HG03457 (cell line): ENCODE results near the gene CYSRT1.
A peak's percentile ranks its signal among the peaks of the same experiment; 100 is the strongest.
"Not testable (repeated sequence)": the region's sequence is repeated elsewhere in the genome, so short reads cannot be mapped to it uniquely, and the experiment has no call there.

Experiments
- ATAC-seq: cut with Tn5 transposase; IDR thresholded peaks from one replicate; pipeline ENCODE4 v1.9.1; 2021; ENCODE audit warnings: moderate number of reproducible peaks; ENCODE audit not compliant: unreplicated experiment

CYSRT1 gene

DNA sequence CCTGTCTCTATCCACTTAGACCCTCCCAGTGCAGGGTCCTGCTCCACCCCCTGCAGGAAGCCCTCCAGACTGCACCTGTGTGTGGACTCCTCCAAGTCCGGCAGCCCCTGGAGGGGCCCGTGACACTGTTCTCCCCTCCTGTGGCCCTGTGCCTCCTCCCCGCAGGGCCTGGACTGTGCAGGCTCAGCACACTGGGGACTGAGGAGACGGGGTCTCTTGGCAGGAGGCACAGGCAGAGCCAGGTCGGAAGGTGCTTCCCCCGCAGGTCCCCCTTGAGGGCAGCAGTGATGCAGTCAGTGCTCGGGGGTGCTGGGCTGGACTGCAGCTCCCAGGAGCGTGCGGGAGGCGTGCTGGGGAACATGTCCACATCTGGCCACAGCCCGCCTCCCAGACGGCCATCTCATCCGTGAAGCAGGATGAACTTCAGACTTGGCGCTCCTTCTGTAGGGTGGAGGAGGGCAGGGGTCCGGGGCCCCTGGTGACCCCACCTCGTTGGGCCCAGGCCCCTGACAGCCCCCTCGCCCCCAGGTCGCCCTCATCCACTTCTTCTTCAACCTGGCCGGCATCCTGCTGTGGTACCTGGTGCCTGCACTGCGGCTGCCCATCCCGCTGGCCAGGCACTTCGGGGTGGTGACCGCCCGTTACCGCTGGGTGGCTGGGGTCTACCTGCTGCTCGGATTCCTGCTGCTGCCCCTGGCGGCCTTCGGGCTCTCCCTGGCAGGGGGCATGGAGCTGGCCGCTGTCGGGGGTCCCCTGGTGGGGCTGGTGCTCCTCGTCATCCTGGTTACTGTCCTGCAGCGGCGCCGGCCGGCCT, 10.7 kb downstream of the CYSRT1 start:
- no peak for ATAC-seq

DNA sequence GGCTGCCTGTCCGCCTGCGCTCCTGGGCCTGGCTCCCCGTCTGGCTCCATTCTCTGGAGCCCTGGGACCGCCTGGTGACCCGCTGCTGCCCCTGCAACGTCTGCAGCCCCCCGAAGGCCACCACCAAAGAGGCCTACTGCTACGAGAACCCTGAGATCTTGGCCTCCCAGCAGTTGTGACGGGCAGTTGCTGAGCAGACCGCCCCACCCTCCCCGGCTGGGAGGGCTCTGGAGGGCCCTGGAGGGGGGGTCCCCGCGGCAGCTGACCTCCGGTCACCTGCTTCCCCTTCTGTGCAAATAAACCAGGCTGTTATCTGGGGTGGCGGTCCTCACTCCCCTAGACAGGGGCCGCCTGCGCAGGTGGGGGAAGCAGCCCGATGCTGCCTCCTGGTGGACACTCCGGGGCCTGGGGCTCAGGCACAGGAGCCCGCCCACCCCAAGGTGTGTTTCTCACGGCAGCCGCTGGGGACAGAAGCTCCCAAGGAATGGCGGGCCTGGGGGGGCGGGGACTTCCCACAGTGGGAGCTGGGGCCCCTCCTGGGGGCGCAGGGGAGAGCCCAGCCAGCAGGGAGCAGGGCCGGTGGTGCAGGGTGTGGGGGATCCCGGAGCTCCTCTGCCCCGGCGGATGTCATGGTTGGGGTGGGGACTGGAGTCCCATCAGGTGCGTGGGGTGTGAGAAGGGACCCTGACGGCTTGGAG, 11.4 kb downstream of the CYSRT1 start:
- ATAC-seq = no peak

DNA sequence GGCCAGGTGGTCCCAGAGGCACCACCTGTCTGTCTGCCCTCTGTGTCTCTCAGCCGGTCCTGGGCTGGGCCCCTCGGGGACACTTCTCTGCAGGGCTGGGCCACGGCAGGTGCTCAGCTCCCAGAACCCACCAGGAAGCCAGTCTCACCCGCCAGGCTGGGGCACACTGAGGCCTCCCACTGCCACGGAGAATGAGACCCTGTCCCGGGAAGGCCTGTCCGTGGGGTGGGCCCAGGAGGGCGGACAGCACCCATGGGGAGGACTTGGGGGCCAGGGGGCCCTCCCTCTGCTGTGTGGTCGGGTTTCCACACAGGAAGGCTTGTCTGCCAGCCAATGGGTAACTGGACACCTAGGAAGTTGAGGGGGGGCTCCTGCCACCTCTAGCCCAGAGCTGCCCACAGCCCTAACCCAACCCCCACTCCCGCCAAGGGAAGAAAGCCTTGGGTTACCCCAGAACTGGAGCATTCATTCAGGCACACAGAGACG, 12.0 kb downstream of the CYSRT1 start:
- ATAC-seq = no peak

DNA sequence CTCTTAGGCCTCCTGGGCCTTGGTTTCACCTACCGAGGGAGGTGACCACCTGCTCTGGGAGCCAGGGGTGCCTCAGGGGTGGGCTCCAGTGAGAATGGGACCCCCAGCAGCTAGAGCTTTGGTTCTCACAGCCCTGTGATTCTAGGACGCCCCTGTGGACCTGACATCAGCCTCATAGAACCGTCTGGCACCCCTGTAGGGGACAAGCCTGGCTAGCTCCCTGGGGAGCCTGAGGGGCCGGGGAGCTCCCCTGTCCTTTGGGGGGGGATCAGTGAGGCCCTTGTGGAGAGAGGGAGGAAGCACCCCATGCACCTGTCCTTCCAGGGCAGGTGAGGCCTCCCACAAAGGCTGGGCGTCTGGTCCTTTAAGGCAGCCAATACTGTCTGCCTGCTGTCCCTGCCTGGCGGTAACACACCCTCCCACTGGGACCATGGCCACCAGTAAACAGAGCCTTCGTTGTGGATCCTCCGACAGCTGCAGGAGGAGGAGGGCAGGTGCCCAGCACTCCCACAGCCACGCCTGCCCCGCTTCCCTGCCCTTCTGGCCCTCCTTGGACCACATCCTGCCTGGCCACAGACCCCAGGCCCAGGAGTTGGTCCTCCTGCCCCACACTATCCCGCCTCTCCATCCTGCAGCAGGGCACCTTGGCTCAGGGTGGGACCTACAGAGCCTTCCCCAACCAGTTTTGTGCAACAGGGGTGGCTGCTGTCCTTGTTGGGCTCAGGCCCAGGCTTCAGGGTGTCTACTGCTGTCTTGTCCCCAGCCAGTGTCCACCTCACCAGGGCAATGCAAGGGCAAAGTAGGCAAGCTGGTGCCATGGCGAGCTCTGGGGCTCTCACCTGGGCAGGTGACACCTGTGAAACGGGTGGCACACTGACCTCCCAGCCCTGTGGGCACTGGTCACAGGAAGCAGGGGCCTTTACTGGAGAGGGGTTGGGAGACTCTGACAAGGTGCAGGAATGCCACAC, 13.1 kb downstream of the CYSRT1 start:
- ATAC-seq = no peak

DNA sequence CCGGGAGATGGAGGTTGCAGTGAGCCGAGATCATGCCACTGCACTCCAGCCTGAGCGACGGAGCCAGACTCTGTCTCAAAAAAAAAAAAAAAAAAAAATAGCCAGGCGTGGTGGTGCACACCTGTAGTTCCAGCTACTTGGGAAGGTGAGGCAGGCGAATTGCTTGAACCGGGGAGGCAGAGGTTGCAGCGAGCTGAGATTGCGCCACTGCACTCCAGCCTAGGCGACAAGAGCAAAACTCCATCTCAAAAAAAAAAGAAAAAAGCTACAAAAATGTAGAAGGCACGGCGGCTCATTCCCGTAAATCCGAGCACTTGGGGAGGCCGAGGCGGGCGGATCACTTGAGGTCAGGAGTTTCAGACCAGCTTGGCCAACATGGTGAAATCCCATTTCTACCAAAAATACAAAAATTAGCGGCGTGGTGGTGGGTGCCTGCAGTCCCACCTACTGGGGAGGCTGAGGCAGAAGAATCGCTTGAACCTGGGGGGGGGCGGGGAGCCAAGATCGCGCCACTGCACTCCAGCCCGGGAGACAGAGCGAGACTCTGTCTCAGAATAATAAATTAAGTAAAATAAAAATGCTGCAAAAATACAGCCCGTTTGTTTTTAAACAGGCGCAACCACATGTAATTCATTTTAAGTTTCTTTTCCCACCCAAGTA, 14.7 kb downstream of the CYSRT1 start:
- not testable (repeated sequence) for ATAC-seq

DNA sequence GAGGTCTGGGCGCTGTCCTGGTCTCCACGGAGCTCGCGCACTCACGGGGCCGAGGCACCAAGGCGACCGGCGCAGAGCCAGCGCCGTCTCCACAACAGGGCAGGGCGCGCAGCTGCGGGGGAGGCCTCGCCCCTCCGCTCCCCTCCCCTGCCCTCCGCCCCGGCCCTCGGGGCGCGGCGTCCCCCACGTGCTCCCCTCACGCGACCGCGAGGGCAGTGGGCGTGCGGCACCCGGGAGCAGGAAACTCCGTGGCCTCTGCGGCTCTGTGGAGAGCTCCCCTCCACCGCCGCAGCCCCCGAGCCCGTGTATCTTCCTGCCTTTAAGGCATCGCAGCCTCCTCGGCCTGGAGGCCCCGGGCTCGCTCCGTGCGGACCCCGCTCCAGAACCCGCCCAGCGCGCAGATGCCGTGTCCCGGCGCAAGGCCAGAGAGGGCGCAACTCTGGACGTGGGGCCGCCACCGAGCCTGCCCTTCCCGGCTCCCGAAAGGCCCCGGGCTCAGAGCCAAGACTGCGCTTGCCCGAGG, 15.4 kb downstream of the CYSRT1 start:
- ATAC-seq = peak; percentile 14

DNA sequence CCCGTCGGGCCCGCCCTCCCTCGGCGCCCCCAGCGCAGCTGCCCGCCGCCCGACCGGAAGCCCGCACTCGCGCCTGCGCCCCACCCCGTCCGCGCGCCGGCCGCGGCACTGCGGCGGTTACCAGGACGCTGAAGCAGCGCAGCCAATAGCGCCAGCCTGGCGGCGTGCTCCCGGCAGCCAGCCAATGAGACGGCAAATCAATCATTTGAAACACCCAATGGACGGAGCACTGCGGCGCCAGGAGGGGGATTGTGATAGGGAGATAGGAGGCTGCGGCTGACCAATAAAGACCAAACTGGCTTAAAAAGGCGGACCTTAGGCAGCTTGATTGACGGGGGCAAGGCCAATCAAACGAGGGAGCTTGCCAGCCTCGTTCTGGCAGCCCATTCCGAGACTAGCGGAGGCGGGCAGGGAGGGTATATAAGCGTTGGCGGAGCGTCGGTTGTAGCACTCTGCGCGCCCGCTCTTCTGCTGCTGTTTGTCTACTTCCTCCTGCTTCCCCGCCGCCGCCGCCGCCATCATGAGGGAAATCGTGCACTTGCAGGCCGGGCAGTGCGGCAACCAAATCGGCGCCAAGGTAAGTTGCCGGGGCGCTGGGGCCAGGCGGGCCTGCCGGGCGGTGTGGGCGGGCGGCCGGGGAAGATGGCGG, 16.0 kb downstream of the CYSRT1 start, which contains the start of gene TUBB4B:
TSS of gene TUBB4B (plus strand) at position 447 of the 649 bp plus-strand sequence. CDS start at position 521, 74 bp downstream.
- ATAC-seq = peak; percentile 58

DNA sequence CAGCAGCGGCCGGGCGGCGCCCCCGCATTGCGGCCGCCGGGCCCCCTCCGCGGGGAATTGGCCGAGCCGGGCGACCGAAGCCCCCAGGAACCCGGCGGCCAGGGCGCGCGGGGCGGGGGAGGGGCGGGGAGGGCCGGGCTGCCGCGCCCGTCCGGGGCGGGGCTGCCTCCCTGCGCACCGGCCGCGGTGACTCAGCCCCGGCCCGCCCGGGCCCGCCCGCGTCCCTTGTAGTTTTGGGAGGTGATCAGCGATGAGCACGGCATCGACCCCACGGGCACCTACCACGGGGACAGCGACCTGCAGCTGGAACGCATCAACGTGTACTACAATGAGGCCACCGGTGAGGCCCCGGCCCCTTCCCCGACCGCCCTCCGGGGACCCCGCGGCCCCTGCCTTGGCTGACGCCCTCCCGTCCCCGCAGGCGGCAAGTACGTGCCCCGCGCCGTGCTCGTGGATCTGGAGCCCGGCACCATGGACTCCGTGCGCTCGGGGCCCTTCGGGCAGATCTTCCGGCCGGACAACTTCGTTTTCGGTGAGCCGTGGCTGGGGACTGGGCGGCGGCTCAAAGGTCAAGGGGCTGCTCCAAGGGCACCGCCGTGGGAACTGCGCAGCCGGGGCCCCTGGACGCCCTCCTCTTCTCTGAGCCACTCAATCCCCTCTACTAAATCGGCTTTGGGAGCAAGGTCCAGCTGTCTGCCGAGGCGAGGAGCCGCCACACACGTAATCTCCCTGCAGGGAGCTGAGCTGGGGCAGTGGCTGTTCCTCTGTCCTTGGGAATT, 16.7 kb downstream of the CYSRT1 start:
- peak; percentile 4 for ATAC-seq

DNA sequence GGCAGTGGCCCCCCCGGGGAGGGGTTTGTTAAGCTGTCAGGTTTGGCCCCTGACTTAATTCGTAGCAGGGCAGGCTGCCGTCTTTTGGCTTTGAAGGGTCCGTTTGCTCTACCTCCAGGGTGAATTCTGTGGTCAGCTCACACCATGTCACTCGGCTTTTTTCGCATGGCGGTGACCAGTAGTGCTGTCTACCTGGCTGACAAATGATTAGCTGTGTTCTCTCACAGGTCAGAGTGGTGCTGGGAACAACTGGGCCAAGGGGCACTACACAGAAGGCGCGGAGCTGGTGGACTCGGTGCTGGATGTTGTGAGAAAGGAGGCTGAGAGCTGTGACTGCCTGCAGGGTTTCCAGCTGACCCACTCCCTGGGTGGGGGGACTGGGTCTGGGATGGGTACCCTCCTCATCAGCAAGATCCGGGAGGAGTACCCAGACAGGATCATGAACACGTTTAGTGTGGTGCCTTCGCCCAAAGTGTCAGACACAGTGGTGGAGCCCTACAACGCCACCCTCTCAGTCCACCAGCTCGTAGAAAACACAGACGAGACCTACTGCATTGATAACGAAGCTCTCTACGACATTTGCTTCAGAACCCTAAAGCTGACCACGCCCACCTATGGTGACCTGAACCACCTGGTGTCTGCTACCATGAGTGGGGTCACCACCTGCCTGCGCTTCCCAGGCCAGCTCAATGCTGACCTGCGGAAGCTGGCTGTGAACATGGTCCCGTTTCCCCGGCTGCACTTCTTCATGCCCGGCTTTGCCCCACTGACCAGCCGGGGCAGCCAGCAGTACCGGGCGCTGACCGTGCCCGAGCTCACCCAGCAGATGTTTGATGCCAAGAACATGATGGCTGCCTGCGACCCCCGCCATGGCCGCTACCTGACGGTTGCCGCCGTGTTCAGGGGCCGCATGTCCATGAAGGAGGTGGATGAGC, 17.6 kb downstream of the CYSRT1 start:
- ATAC-seq = no peak

DNA sequence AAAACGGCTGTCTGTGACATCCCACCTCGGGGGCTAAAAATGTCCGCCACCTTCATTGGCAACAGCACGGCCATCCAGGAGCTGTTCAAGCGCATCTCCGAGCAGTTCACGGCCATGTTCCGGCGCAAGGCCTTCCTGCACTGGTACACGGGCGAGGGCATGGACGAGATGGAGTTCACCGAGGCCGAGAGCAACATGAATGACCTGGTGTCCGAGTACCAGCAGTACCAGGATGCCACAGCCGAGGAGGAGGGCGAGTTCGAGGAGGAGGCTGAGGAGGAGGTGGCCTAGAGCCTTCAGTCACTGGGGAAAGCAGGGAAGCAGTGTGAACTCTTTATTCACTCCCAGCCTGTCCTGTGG, 18.3 kb downstream of the CYSRT1 start:
- not testable (repeated sequence) for ATAC-seq

DNA sequence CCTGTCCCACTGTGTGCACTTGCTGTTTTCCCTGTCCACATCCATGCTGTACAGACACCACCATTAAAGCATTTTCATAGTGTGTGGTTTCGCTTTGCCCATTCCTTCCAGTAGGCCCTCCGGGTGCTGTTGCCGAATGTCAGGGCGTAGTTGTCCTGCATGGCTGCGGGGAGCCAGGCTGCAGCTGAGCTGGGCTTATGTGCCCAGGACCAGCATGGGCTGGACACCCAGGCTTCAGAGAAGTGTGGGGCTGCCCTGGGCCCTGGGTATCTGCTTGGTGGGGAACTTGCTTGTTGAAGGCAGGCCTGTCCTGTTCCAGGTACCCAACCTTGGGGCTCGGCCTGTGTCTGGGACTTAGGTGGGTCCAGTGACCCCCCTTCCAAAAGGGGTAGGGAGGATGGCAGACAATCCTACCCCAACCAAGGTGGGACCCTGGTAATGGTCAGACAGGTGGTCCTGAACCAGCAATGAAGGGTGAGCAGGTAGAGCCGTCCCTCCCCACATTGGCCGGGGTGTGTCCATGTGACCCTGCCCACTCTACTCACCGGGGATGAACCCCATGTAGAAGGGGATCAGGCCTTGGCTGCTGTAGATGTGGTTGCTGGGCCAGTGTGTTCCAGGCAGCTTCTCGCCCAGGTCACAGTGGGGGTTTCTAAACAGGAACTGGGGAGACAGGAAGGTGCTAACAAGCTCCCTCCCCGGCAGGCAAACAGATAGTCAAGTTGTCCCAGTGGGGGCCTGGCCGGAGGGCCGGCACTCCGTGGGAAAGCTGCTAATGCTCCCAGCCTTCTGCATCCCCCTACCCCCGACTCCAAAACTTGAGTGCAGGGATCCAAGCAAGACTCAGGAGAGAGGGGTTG, 18.9 kb downstream of the CYSRT1 start:
- ATAC-seq = no peak

DNA sequence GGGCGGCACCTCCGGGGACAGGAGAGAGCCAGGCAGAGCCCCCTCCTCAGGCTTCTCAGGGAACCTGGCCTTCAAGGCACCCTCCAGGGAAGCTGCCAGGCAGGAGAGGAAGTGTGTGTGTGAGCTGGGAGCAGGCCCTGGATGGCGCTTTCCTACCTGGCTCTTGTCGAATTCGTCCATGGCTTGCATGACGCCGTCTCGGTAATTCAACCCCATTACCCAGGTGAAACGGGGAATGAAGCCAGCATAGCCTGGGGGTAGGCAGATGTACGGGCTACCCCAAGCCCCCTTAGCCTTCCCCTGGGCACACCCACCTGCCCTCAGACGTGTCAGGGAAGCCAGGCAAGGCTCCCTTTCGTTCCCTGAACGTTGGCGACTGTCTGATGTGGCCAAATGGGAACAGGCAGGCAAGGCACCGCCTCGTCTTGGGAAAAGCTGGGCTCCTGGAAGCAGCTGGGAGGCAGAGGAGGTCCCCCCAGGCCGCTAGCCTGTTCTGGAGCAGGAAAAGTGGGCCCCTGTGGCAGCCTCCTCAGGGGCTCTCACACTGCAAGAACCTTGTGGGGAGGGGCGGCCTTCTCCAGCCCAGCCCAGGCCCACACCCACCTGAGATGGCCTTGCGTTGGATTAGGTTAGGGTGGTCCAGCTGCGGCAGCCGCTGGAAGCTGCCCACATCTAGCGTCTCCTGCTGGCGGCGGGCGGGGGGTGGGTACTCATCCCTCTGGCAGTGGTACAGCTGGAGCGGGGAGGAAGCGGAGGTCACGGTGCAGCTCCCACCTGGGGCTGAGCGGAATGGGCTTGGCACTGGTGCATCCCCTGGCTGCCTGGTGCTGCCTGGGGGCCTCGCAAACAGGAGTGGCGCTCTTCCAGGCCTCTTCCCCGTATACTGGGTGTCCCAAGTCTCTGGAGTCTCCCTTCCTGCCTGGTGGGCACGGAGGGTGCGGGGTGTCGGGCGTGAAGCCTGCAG, 19.8 kb downstream of the CYSRT1 start:
- no peak for ATAC-seq

DNA sequence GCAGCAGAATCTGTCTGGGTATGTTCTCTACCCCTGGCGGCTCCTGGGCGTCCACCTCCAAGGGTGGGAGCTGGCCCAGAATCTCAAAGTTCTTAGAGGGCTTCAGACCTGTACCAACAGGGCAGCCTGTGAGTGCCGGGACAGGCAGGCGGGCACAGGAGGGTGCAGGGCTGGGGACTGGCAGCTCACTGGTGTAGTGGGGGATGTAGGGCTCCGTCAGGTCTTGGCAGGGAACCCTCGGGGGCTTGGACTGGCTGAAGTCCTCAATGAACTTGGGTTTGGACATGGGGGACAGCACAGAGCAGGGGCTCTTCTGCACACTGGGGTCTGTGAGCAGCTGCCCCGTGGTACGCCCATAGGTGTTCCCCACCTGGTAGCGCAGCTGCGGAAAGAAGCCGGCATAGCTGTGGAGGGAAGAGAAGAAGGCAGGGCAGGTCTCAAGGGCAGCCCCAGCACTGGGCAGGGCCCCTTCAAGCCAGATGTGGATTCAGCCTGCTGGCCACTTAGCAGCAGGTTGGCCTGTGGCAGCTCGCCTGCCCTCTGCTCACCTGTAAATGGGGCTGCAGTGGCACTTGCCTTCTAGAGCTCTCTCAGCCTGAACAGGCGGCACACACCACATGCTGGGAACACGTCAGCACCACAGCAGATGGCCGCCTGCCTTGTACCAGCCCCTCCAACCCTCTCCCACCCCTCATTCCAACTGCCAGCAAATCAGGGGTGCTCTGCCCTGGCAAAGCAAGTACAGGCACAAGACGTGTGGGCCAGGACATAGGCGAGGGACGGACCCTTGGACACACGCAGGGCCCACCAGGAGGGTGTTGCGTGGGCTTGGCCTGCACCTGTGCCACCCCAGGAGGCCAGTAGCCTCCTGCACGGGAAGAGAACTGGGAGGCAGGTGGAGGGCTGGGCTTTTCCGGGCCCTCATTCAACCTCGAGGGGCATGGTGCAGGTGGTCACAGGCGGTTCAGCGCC, 20.8 kb downstream of the CYSRT1 start:
- no peak for ATAC-seq

DNA sequence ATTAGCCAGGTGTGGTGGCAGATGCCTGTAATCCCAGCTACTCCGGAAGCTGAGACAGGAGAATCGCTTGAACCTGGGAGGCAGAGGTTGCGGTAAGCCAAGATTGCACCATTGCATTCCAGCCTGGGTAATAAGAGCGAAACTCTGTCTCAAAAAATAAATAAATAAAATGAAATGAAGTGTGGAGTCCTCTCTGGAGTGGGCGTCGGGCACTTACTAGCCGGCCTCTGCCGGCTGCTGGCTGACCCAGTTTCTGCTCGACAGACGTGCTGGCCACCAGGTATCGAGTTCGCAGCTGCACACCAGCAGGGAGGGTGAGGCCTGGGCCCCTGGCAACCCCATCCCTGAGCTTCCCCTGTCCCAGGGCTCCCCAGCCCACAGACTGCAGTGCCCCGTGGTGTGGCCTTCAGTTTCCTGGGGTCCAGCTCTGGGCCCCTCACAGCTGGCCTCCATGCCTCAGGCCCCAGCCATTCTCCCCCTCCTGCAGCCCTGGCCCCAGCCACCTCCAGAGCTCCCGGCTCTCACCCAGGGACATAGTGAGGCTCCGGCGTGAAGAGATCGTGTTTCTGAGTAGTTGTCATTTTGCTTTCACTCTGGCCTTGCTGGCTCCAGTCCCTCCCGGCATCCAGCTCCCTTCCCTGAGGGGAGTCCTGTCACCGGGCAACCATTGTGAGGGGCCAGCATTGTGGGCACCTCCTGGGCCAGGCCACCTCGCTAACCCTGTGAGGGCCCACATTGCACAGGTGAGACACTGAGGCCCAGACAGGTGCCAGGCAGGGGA, 22.4 kb downstream of the CYSRT1 start:
- ATAC-seq = no peak
